NCI-H1436 treated with DMSO at 0.1 percent for 48 hours (cell line): Measurements from ENCODE around the gene IL12RB2.
"Not testable (repeated sequence)": the region's sequence is repeated elsewhere in the genome, so short reads cannot be mapped to it uniquely, and the experiment has no call there.

Experiments
- DNase-seq: peaks from one replicate; lab custom pipeline; 2025; lab: John Stamatoyannopoulos, UW

Gene IL12RB2

DNA sequence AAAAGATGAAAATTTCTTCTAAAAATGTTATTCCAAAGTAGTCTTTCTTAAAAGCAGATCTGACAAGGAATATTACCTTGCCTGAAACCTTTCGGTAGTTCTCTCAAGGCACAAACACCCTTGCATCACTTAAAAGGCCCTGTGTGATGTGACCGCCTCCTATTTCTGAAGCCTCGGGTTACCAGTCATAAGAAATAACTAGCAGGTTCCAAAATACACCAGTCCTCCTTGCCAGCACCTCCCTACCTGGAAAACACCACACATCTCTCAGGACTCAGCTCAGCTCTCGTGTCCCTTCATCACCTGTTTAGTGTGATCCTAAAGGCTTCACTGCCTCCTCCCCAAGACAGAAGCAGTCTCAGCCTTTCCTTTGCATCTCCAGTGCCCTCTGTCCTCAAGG is 86.9 kb downstream of the IL12RB2 start:
- DNase-seq, result no peak

DNA sequence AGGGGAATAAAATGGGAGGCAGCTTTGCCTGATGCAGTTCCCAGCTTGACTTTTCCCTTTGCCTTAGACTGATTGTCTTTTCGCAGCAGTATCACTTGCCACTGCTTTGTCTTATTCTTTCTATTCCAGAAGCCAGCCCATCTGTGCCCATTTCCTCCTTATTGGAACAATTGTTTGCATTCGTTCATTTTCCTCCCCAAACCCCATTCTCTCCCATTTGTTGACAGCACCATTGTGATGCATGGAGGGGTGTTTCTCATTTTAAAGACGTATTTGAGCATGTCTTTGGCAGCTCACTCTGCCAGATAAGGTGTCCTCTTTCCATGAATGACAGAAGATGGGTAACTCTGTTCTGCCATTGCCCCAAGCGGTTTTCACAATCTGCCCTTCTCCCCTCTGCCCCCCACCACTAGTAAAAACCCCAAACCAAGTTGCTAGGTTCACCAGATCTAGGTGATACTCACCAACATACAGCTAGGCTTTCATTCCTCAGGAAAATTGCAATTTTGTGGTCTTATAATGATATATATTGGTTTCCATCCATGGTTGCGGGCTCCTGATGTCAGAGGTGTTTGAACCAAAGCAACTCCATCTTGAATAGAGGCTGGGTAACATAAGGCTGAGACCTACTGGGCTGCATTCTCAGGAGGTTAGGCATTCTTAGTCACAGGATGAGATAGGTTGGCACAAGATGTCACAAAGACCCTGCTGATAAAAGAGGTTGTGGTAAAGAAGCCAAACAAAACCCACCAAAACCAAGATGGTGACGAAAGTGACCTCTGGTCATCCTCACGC is 91.7 kb downstream of the IL12RB2 start:
- no peak for DNase-seq

DNA sequence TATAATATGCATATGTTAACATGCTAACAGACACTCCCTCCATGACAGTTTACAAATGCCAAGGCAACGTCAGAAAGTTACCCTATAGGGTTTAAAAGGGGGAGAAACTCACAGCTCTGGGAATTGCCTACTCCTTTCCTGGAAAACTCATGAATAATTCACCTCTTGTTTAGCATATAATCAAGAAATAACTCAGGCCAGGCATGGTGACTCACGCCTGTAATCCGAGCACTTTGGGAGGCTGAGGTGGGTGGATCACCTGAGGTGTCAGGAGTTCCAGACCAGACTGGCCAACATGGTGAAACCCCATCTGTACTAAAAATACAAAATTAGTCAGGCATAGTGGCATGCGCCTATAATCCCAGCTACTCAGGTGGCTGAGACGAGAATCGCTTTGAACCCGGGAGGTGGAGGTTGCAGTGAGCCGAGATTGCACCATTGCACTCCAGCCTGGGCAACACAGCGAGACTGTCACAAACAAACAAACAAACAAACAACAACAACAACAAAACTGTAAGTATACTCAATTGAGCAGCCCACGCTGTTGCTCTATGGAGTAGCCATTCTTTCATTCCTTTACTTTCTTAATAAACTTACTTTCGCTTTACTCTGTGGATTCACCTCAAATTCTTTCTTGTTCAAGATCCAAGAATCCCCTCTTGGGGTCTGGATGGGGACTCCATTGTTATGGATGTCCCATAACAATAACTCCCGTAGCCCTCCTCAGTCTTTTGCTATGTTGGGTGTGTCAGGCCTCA is 92.5 kb downstream of the IL12RB2 start:
- DNase-seq, result not testable (repeated sequence)

DNA sequence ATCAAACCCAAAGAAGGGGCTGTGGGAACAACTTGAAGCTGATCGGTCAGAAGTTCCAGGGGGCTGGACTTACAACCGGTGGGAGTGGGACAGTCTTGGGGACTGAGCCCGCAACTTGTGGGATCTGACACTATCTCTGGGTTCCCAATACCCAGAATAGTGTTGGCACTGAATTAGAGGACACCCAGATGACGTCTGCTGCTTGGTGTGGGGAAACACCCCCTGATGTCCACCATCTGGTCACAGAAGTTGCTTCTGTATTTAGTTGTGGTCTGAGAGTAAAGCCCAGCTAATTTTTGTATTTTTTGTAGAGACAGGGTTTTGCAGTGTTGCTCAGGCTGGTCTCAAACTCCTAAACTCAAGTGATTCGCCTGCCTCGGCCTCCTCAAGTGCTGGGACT is 93.8 kb downstream of the IL12RB2 start:
- no peak for DNase-seq

DNA sequence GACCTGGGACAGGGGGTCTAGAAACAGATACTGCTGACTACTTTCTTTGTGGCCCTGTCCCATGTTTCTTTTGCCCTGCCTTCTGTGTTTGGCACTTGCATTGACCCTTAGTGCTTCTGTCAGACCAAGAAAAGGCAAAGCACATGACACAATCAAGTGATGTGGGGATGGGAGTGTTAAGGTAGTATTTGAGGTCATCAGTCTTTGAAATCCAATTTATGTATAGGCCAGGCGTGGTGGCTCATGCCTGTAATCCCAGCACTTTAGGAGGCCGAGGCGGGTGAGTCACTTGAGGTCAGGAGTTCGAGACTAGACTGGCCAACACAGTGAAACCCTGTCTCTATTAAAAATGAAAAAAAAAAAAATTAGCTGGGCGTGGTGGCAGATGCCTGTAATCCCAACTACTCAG is 96.5 kb downstream of the IL12RB2 start:
- no peak for DNase-seq

DNA sequence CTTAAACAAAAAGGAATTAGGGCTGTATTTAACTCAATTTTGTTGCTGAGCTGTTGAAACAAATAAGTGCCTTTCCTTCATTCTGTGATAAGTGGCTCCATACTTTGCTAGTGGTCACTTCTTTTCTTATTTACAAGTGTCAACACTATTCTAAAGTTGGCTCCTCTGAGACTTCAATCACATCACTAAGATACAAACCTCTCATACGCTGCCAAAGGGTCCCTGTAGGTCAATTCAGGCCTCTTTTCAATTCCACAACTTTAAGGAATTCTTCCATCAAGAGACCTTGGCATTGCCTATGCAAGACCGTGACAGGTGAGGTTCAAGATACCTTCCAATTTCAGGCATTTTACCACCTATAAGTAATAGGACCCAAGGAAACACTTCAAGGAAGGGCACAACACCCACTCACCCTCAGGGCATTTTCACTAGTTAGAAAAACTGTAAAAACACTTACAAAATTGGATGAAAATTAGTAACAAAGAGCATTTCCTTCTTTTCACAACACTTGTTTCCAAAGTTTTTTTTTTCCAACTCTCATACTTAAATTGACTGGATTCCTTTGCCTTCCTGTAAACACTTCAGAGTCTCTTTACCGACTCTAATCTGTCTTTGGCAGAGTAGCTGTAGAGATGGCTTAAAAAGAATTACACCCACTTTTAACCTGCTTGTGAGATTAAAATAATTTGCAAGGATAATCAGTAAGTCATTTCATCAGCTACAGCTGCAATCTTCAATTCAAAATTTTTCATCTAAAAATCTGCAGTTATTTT is 98.0 kb downstream of the IL12RB2 start:
- no peak for DNase-seq

DNA sequence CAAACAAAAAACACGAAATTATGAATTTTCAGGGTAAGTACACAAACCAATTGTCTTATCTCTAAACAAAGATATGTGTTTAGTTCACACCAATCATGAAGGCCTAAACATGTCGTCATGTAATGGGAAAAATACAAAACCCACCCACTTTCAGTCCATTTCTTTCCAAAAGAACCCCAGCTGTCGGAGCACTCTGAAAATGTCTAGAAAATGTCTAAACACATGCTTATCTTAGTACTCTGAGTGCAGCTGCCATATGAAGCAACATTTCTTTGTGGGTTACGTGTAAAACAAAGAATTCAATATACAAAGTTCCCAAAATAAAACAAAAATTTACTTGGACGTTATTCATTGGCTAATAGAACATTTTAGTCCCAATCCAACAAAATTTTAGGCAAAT is 99.8 kb downstream of the IL12RB2 start:
- DNase-seq, result no peak

DNA sequence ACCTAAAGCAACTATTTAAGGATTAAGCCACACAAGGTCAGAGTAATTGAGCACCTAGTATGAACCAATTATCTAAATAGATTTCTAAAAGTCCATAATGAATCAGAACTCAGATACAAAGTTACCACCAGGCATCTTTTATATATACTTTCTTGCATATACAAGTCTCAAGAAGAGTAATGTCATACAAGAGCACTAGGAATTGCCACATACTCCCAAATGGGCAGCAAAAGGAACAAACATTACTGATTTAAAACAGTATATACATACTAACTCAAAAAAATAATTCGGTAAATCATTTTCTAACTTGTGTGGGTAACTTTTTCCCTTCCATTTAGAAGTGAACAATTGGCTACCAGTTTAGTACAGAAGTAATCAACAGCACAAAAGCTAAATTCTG is 100.5 kb downstream of the IL12RB2 start:
- no peak for DNase-seq

DNA sequence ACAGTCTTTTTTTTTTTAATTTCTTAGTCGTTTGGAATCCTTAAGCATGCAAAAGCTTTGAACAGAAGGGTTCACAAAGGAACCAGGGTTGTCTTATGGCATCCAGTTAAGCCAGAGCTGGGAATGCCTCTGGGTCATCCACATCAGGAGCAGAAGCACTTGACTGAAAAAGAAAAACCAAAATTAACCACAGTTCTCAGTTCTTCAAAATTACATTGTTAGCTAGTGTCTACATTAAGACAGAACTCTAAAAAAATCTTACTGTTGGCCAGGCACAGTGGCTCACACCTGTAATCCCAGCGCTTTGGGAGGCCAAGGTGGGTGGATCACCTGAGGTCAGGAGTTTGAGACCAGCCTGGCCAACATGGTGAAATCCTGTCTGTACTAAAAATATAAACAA is 105.4 kb downstream of the IL12RB2 start:
- not testable (repeated sequence) for DNase-seq

DNA sequence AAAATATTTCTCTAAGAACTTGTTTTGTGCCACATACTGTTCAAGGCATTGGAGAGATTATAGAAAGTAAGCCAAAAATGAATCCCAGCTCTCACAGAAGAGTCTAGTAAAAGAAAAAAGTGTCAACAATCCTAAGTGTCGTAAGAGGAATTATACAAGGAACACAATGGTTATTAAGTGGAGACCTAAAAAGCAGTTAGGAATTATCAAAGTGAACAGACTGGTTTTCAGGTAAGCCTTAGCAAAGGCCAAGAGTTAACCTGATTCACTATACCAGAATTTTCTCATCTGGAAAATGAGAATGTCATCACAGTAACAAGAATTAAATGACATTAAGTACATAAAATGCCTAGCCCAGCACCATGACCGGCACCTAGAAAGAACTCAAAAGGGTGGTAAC is 106.9 kb downstream of the IL12RB2 start:
- DNase-seq, result no peak

DNA sequence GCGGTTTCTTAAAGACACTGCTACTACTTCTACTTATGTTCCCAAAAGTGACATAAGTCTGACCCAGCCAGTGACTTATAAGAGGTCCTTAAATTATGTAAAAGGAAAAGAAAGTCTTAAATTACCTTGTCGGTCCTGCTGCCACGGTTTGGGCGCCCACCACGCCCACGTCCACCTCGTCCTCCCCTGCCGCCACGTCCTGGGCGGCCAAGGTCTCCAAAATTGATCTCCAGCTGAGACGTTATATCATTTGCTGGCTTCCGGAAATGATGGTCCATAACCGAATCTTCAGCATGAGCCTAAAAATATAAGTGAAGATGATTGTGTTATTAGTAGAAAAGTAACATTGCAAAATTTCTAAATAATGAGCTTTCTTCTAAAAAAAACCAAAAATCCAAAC is 107.4 kb downstream of the IL12RB2 start:
- DNase-seq, result no peak

DNA sequence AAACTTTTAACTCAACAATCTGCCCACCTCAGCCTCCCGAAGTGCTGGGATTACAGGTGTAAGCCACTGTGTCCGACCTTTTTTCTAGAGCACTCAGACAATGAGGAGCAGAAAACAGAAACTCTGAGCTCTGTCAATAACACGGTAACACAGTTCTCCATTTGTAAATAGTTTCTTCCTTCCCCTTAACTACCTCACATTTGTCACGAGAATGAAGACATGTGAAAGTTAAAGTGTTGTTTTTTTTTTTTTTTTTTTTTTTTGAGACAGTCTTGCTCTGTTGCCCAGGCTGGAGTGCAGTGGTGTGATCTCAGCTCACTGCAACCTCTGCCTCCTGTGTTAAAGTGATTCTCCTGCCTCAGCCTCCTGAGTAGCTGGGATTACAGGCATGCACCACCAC is 110.1 kb downstream of the IL12RB2 start:
- not testable (repeated sequence) for DNase-seq

DNA sequence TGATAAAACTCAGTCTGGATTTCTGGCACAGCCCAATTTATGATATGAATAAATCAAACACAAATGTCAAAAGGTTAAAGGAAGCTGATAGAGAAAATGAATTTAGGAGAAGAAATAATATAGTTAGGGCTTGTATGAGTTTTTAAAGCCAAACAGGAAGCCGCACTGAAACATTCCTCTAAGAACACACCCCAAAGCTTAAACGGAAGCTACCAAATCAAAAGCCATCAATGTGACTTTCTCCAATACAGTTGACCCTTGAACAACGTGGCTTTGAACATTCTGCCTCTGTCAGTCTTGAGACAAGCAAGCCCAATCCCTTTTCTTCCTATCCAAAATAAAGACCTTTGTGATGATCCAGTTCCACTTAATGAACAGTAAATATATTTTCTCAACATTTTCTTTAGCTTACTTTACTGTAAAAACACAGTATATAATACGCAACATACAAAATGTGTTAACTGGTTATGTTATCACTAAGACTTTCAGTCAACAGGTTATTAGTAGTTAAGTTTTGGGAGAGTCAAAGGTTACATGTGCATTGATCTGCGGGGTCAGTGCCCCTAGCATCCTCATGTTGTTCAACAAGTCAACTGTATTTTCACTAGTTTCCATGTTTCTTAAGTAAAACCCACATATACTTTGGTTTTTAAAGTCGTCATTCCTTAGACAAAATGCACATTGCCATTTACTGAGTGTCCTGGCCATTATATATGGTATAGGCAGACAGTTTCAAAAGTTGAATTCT is 111.3 kb downstream of the IL12RB2 start:
- DNase-seq, result no peak

DNA sequence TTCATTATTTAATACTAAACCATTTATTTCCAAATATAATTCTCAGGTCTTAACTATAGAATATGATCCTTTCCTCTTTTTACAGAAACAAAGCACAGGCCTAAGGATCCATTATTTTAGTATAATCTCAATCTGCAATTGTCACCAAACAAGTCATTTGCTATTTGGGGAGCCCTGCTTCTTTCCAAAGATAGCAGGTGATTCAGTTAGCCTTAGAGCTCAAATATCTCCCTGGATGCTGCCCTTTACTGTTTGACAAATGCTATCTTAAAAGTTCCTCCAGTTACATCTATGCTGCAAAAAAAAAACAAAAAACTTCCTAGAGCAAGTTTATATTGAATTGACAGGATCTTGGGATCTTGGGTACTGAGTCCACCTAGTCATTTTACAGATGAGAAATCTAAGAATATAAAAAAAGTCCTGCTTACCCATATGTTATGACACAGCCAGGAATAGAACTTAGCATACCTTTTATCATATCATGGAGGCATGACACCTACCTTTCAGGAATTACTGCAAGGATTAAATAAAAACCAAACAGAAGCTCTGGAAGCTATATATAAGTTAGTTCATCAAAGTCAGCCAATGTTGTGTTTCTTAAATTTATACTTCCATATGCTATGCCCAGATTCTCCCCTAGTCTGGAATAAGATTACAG is 113.3 kb downstream of the IL12RB2 start:
- no peak for DNase-seq

DNA sequence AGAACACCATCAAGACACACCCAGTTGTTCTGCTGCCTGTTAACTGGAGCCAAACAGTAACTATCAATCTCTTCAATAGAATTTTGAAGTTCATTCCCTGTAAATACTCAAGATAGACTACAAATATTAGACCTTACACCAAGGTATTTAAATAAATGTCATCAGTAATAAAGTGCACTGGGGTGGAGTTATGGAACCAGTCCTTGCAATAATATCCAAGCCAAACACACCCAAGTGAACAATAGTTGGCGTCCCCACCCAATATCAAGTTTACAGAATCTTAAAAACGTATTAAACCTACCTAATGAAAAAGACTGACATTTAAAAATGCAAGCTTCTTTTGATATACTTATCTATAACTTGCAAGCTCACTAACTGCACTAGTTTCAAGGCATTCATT is 119.8 kb downstream of the IL12RB2 start:
- DNase-seq, result no peak

DNA sequence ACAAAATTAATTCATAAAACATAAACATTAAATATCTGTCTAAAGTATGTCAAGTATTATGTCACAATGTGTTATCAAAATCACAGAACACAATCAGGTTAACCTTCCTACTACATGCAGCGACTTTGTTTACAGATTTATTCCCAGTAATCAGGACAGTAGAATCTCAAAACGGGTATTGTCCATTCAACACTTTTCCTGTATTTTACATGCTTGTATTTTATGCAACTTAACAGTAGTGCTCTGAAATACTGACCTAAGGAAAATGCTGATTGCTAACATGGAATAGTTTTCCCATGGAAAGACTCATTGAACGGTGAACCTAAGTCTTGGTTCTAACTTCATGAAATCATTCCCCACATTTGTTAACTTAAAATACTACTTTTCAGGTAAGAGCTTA is 120.3 kb downstream of the IL12RB2 start:
- DNase-seq, result no peak

DNA sequence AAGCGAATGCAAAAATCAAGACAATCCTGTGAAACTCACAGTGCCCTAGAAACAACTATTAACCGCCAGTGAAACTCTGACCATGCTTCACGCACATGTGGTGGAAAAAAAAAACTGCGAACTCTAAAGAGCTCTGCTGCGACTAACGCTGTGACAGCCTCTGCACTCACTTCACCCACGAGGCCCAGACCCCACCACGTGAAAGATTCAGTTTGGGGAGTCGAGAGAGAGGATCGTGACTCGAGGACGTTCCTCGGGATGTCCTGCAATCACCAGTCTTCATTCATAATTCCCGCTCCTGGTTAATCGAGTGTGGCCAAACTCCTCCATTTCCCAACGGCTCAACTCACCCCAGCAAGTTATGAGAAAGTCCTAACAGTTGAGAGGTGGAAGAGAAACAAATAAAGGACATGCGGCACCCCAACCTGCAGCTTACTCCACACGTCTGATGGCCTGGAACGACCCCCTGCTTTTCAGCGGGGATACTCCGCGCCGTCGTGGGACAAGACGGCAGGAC is 121.4 kb downstream of the IL12RB2 start:
- DNase-seq, result no peak

DNA sequence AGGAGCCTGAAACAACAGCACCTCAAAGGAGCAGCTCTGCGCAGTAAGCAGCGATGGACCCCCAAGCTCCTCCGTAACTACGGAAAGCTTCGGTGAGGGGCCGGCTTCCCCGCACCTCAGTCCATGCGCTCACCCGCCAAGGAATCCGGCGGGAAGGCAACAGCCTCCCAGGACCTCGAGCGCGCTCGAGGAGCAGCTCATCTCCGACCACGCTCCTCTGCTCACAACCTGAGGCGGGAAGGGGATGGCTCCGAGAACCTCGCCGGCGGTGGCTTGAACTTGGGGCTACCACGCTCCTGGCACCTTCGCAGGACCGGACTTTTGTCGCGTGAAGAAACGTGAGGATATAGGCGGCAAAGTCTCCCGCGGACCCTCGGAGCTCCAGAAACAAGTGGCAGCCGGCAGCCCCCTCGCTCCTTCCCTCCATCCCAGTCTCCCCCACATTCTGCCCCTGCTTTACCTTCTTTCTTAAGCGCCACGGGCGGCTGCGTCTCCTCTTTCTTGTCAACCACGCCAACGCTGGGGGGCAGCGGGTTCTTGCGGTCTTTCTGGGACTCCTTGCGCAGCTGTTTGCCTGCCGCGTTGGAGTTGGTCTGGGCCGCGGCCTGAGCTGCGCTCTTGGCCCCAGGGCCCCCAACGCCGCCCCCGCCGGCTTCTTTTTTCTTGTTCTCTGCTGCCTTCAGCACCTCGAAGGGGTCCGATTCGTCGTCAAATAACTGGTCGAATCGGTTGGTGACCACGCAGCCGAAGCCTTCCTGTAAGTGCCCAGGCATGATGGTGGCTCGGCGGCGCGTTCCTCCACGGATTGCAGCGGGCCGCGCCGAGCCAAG is 122.1 kb downstream of the IL12RB2 start:
- DNase-seq, result no peak

DNA sequence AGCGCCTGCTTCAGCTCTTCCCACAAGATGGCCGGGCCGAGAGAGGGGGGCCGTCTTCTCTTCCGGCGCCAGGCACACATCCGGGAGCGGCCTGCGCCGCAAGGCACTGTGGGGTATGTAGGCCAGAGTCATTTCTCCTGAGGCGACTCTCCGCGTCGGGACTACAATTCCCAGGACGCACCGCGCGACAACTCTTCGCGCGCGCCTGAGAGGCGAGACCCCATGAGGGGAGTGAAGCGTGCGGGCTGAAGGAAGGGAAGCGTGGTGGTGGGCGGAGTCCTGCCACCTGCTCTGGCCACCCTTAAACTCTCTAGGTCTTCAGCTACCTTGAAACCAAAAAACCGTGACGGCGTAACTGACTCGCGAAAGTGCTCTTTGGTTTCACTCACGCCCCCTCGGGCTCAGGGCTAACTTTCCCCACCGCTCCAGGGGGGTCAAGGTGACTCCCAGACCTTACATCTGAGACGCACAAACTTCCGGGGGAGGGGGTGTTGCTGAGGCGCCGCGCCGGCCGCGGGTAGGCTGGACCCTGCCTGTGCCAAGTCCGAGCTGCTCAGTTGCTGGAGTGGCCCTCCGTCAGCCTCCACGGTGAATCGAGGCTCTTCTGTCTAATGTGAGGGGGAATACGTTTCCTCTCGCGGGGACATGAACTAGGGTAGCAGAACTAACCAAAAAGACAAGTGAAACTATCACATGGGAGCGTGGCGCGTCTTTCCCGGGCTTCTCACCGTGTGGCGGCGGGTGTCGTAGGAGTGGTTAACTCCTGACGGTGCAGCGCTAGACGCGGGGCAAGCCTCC is 122.9 kb downstream of the IL12RB2 start, which contains the start of gene SERBP1:
TSS of gene SERBP1 (minus strand) at position 45 of the 798 bp plus-strand sequence. CDS start 102 bp downstream, outside the sequence.
- DNase-seq, result peak; percentile 91
